ENCODE data around the gene DHX38. TPM values are rescaled to one million over a fixed set of nuclear protein-coding genes. Genes with fewer than 3 reads are reported as not detected.

Gene DHX38
- total RNA-seq, 4 donors from 2014 or later: 36.6 to 98.9 (median 57.5) TPM

DNA sequence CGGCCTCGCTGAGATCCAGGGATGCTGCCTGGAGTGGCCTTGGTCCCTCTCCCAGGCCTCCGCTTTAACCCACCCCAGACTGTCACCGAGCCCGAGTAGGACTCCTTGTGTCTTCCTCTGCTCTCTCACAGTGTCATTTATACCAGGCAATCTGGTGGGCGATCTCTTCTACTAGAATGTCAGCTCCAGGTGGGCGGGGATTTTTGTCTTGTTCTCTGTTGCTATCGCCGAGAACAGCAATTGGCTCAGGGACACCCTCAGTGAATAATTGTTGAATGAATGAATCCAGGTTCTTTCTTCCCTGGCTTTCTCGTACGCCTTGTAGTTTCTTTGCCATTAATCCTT, 591 bp downstream of the DHX38 start:
- no peaks in the 10 kb centered on the region for H3K27me3 ChIP-seq
- H3K9me3 ChIP-seq: no peaks in the 10 kb centered on the region
- WGBS: 2% methylated on average over 11 of the region's 11 CpGs
- peak overlapping the region; percentile 93 for H3K4me3 ChIP-seq
- peaks cover 45% of the 10 kb centered on the region for H3K36me3 ChIP-seq
- peak overlapping the region; percentile 94 for H3K27ac ChIP-seq
- DNase-seq (ENCODE audit: low spot score in 2 of 2): no peak
- TF ChIP-seq POLR2A (IDR thresholded peaks at IDR 0.05): no peak
- TF ChIP-seq, protein P1, sequence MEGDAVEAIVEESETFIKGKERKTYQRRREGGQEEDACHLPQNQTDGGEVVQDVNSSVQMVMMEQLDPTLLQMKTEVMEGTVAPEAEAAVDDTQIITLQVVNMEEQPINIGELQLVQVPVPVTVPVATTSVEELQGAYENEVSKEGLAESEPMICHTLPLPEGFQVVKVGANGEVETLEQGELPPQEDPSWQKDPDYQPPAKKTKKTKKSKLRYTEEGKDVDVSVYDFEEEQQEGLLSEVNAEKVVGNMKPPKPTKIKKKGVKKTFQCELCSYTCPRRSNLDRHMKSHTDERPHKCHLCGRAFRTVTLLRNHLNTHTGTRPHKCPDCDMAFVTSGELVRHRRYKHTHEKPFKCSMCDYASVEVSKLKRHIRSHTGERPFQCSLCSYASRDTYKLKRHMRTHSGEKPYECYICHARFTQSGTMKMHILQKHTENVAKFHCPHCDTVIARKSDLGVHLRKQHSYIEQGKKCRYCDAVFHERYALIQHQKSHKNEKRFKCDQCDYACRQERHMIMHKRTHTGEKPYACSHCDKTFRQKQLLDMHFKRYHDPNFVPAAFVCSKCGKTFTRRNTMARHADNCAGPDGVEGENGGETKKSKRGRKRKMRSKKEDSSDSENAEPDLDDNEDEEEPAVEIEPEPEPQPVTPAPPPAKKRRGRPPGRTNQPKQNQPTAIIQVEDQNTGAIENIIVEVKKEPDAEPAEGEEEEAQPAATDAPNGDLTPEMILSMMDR (IDR thresholded peaks at IDR 0.05): no peak
- TF ChIP-seq POLR2AphosphoS5 (IDR thresholded peaks at IDR 0.05): no peak
- no peak for TF ChIP-seq EP300 (IDR thresholded peaks at IDR 0.05)
- peaks cover 41% of the 10 kb centered on the region for H3K4me1 ChIP-seq

DNA sequence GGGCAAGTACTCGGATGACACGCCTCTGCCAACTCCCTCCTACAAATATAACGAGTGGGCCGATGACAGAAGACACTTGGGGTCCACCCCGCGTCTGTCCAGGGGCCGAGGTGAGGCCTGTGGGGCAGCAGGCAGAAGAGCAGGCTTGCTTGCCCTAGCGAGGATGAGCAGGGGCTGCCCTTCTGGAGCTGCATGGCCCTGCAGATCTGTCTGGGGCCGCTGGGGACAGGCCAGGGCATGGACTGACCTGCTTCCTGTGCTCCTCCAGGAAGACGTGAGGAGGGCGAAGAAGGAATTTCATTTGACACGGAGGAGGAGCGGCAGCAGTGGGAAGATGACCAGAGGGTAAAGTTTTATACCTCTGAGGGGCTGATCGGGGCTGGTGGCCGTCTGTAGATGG, 5.3 kb downstream of the DHX38 start:
- Histone ChIP-seq H3K36me3 (peaks cover 79% of the 10 kb centered on the region), H3K4me3 (no peak overlapping the region), H3K27ac (no peak overlapping the region), H3K27me3 (no peaks in the 10 kb centered on the region), H3K4me1 (peaks cover 21% of the 10 kb centered on the region), H3K9me3 (no peaks in the 10 kb centered on the region)
- no peak for TF ChIP-seq POLR2AphosphoS5 (IDR thresholded peaks at IDR 0.05)
- no peak for TF ChIP-seq EP300 (IDR thresholded peaks at IDR 0.05)
- no peak for TF ChIP-seq POLR2A (IDR thresholded peaks at IDR 0.05)
- TF ChIP-seq, protein P1 (IDR thresholded peaks at IDR 0.05): no peak
- no peak for DNase-seq (ENCODE audit: low spot score in 2 of 2)
- WGBS: 85% methylated on average over 12 of the region's 15 CpGs

DNA sequence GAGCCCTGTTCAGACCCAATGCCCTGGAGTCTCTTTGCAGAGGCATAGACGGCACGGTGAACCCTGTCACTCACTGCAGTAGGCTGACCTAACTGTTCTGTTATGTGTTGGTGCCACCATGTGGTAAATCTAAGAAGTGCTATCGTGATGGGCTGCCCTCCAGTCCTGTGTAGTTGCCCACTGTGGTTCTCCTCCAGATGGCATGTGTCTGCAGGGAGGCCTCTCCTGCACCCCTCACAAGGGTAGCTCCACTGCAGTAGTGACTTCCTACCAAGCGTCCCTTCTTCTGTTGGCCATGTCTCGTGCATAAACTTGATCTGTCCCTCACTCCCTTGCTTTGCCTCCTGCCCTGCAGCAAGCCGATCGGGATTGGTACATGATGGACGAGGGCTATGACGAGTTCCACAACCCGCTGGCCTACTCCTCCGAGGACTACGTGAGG, 5.8 kb downstream of the DHX38 start:
- TF ChIP-seq, protein P1 (IDR thresholded peaks at IDR 0.05): peak in 1 of 2 donors; percentile 36
- no peak for TF ChIP-seq POLR2A (IDR thresholded peaks at IDR 0.05)
- no peak for TF ChIP-seq EP300 (IDR thresholded peaks at IDR 0.05)
- Histone ChIP-seq H3K27me3 (no peaks in the 10 kb centered on the region), H3K4me3 (no peak overlapping the region), H3K27ac (no peak overlapping the region), H3K9me3 (no peaks in the 10 kb centered on the region), H3K36me3 (peaks cover 84% of the 10 kb centered on the region), H3K4me1 (peaks cover 17% of the 10 kb centered on the region)
- WGBS: 73% methylated on average over 12 of the region's 12 CpGs
- DNase-seq (ENCODE audit: low spot score in 2 of 2): no peak

DNA sequence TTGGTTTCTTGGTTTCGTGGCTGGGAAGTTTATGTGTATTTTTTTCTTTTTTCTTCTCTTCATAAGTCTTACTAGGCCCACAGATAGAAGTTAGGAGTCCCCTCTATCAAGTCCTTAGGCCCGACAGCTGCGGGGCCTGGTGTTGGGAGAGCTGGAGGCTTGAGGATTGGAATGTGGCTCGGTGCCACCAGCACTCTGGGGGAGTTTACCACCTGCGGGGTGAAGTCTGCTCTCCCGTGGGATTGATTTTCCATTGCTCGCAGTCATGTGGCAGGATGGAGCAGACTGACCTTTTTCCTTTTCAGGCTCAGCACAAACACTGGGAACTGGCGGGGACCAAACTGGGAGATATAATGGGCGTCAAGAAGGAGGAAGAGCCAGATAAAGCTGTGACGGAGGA, 7.5 kb downstream of the DHX38 start:
- Histone ChIP-seq H3K27me3 (no peaks in the 10 kb centered on the region), H3K4me1 (no peaks in the 10 kb centered on the region), H3K36me3 (peaks cover 100% of the 10 kb centered on the region), H3K9me3 (no peaks in the 10 kb centered on the region), H3K27ac (no peak overlapping the region), H3K4me3 (no peak overlapping the region)
- DNase-seq (ENCODE audit: low spot score in 2 of 2): no peak
- WGBS: 85% methylated on average over 10 of the region's 10 CpGs
- TF ChIP-seq, protein P1 (IDR thresholded peaks at IDR 0.05): no peak
- TF ChIP-seq POLR2A (IDR thresholded peaks at IDR 0.05): no peak
- TF ChIP-seq EP300 (IDR thresholded peaks at IDR 0.05): no peak
- no peak for TF ChIP-seq POLR2AphosphoS5 (IDR thresholded peaks at IDR 0.05)

DNA sequence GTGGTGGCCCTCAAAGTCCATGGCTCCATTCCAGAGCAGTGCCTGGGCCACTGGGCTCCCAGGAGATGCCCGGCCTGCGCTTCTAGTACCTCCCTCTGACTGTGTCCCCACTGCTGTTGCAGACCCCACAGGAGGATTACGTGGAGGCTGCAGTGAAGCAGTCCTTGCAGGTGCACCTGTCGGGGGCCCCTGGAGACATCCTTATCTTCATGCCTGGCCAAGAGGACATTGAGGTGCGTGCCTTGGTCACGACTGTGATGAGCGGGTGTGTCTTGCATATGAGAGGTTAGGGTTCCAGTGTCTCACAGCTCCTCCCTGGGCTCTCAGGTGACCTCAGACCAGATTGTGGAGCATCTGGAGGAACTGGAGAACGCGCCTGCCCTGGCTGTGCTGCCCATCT, 11.3 kb downstream of the DHX38 start:
- Histone ChIP-seq H3K4me1 (no peaks in the 10 kb centered on the region), H3K27me3 (no peaks in the 10 kb centered on the region), H3K4me3 (no peak overlapping the region), H3K27ac (no peak overlapping the region), H3K9me3 (no peaks in the 10 kb centered on the region), H3K36me3 (peaks cover 100% of the 10 kb centered on the region)
- WGBS: 95% methylated on average over 9 of the region's 9 CpGs
- TF ChIP-seq, protein P1 (IDR thresholded peaks at IDR 0.05): no peak
- TF ChIP-seq POLR2A (IDR thresholded peaks at IDR 0.05): no peak
- no peak for DNase-seq (ENCODE audit: low spot score in 2 of 2)

All from suprapubic skin (tissue), 4 donors.